H9 (cell line): ENCODE measurements around the gene SNRNP25. TPM values are rescaled to one million over a fixed set of nuclear protein-coding genes. Genes with fewer than 3 reads are reported as not detected.

Experiments
- DNase-seq: peaks from one replicate; pipeline ENCODE4 v3.0.0-alpha.2; 2017
- H2AFZ ChIP-seq: one replicate; pipeline ENCODE4 v1.6.1; 2013; ENCODE audit warnings: mild to moderate bottlenecking, low read length, control low read depth, moderate library complexity
- H2AK5ac ChIP-seq: 2 replicates; pipeline ENCODE4 v1.6.1; 2013; ENCODE audit warnings: low read length, control low read depth, mixed read lengths; ENCODE audit not compliant: insufficient read length
- H2BK120ac ChIP-seq: one replicate; pipeline ENCODE4 v1.6.1; 2013; ENCODE audit warnings: low read depth, mild to moderate bottlenecking, low read length, control low read depth, inconsistent platforms; ENCODE audit not compliant: poor library complexity, severe bottlenecking
- H2BK12ac ChIP-seq: 2 replicates; pipeline ENCODE4 v1.6.1; 2013; ENCODE audit warnings: low read length, control low read depth, mixed read lengths, low read depth; ENCODE audit not compliant: insufficient read length
- H2BK15ac ChIP-seq: 2 replicates; pipeline ENCODE4 v1.6.1; 2013; ENCODE audit warnings: low read depth, low read length, control low read depth
- H2BK20ac ChIP-seq: one replicate; pipeline ENCODE4 v1.6.1; 2013; ENCODE audit warnings: low read depth, mild to moderate bottlenecking, low read length, control low read depth, inconsistent platforms; ENCODE audit not compliant: poor library complexity, severe bottlenecking
- H2BK5ac ChIP-seq: 2 replicates; pipeline ENCODE4 v1.6.1; 2013; ENCODE audit warnings: low read length, control low read depth, mixed read lengths; ENCODE audit not compliant: insufficient read length
- H3K14ac ChIP-seq: 2 replicates; pipeline ENCODE4 v1.6.1; 2013; ENCODE audit warnings: low read length, control low read depth; ENCODE audit not compliant: insufficient read depth
- H3K18ac ChIP-seq: 2 replicates; pipeline ENCODE4 v1.6.1; 2013; ENCODE audit warnings: low read depth, mild to moderate bottlenecking, mixed read lengths, low read length, control low read depth; ENCODE audit not compliant: insufficient read length
- H3K23ac ChIP-seq: 2 replicates; pipeline ENCODE4 v1.6.1; 2013; ENCODE audit warnings: low read length, control low read depth, mixed read lengths, low read depth; ENCODE audit not compliant: insufficient read length
- H3K23me2 ChIP-seq: 2 replicates; pipeline ENCODE4 v1.6.1; 2013; ENCODE audit warnings: low read depth, mild to moderate bottlenecking, mixed read lengths, low read length, control low read depth; ENCODE audit not compliant: insufficient read length, poor library complexity, severe bottlenecking
- H3K27ac ChIP-seq: 2 replicates; pipeline ENCODE4 v1.5.1; 2013; ENCODE audit warnings: low read length, control low read depth, mixed read lengths, low read depth; ENCODE audit not compliant: insufficient read length
- H3K27me3 ChIP-seq: 2 replicates; pipeline ENCODE4 v1.6.1; 2013; ENCODE audit warnings: low read length, control low read depth, inconsistent platforms; ENCODE audit not compliant: insufficient read depth
- H3K4ac ChIP-seq: 2 replicates; pipeline ENCODE4 v1.6.1; 2013; ENCODE audit warnings: low read depth, mild to moderate bottlenecking, control low read depth, inconsistent platforms, low read length, moderate library complexity
- H3K4me1 ChIP-seq: 2 replicates; pipeline ENCODE4 v1.6.1; 2013; ENCODE audit warnings: low read length, control low read depth, inconsistent platforms; ENCODE audit not compliant: insufficient read depth
- H3K4me2 ChIP-seq: 2 replicates; pipeline ENCODE4 v1.6.1; 2013; ENCODE audit warnings: low read length, control low read depth, mixed read lengths; ENCODE audit not compliant: insufficient read length, insufficient read depth
- H3K56ac ChIP-seq: 2 replicates; pipeline ENCODE4 v1.6.1; 2013; ENCODE audit warnings: low read depth, mild to moderate bottlenecking, mixed read lengths, low read length, control low read depth; ENCODE audit not compliant: insufficient read length
- H3K79me1 ChIP-seq: 2 replicates; pipeline ENCODE4 v1.6.1; 2013; ENCODE audit warnings: low read depth, mild to moderate bottlenecking, moderate library complexity, low read length, control low read depth, inconsistent platforms; ENCODE audit not compliant: insufficient read depth, poor library complexity, severe bottlenecking
- H3K79me2 ChIP-seq: 2 replicates; pipeline ENCODE4 v1.6.1; 2013; ENCODE audit warnings: low read length, control low read depth, inconsistent platforms; ENCODE audit not compliant: insufficient read depth
- H3K9ac ChIP-seq: 2 replicates; pipeline ENCODE4 v1.6.1; 2013; ENCODE audit warnings: low read length, control low read depth, mixed read lengths; ENCODE audit not compliant: insufficient read length; ENCODE audit errors: extremely low read depth
- H3K9me3 ChIP-seq: one replicate; pipeline ENCODE4 v1.6.1; 2013; ENCODE audit warnings: low read depth, low read length, inconsistent platforms; ENCODE audit not compliant: control insufficient read depth
- H3T11ph ChIP-seq: one replicate; pipeline ENCODE4 v1.6.1; 2013; ENCODE audit warnings: mild to moderate bottlenecking, low read length, control low read depth, inconsistent platforms
- H4K20me1 ChIP-seq: one replicate; pipeline ENCODE4 v1.6.1; 2013; ENCODE audit not compliant: control insufficient read depth, insufficient read length, insufficient read depth
- H4K5ac ChIP-seq: 2 replicates; pipeline ENCODE4 v1.6.1; 2013; ENCODE audit warnings: low read depth, mild to moderate bottlenecking, mixed read lengths, low read length, control low read depth; ENCODE audit not compliant: insufficient read length
- H4K8ac ChIP-seq: replicated peaks from 2 replicates; pipeline ENCODE4 v1.6.1; 2013; ENCODE audit warnings: low read length, control low read depth, mixed read lengths, low read depth; ENCODE audit not compliant: insufficient read length
- H4K91ac ChIP-seq: 2 replicates; pipeline ENCODE4 v1.6.1; 2013; ENCODE audit warnings: low read depth, mild to moderate bottlenecking, moderate library complexity, mixed read lengths, low read length, control low read depth; ENCODE audit not compliant: insufficient read length
- H3K27ac Mint-ChIP-seq, 3 experiments: 2 replicates in 2 of 3; 3 replicates in 1 of 3; pipeline ENCODE4 v1.8.0; 2020 to 2021; ENCODE audit warnings: mixed read lengths in 3 of 3, mild to moderate bottlenecking in 1 of 3, moderate library complexity in 1 of 3
- H3K27me3 Mint-ChIP-seq: 2 replicates; pipeline ENCODE4 v1.8.0; 2021; ENCODE audit warnings: low read depth, mild to moderate bottlenecking, moderate library complexity, mixed read lengths
- H3K36me3 Mint-ChIP-seq, 3 experiments: 2 replicates in 2 of 3; 3 replicates in 1 of 3; pipeline ENCODE4 v1.8.0; 2020 to 2021; ENCODE audit warnings: low read depth in 3 of 3, mixed read lengths in 3 of 3; ENCODE audit not compliant: insufficient read depth in 1 of 3
- H3K4me1 Mint-ChIP-seq, 2 experiments: 2 replicates each; pipeline ENCODE4 v1.8.0; 2020; ENCODE audit warnings: mixed read lengths in 2 of 2
- H3K4me3 Mint-ChIP-seq, 2 experiments: 2 replicates in 1 of 2; 3 replicates in 1 of 2; pipeline ENCODE4 v1.8.0; 2020 to 2021; ENCODE audit warnings: mild to moderate bottlenecking in 2 of 2, mixed read lengths in 2 of 2, moderate library complexity in 1 of 2
- H3K9me3 Mint-ChIP-seq, 2 experiments: 2 replicates in 1 of 2; 3 replicates in 1 of 2; pipeline ENCODE4 v1.8.0; 2020; ENCODE audit warnings: mild to moderate bottlenecking in 2 of 2, mixed read lengths in 2 of 2, moderate library complexity in 1 of 2
- CTCF ChIP-seq: fragments of 200-600 bp; sonication (generic); conservative IDR thresholded peaks from 3 replicates; pipeline ENCODE4 v1.8.0; 2021; ENCODE audit warnings: antibody characterized with exemption, mild to moderate bottlenecking
- WGBS: extraction: QIAGEN DNeasy Blood & Tissue Kit; methylation state at CpG from one replicate; pipeline ENCODE4 v1.1.7; 2013; ENCODE audit warnings: missing lambda C conversion rate, low lambda C conversion rate, mixed read lengths; ENCODE audit not compliant: insufficient read length; ENCODE audit errors: extremely low coverage; 5-methylcytosine and 5-hydroxymethylcytosine counted together
- total RNA-seq: library from RNA; stranded (reverse); gene quantifications from 2 replicates; pipeline ENCODE4 v1.2.1, GENCODE V29; 2021

SNRNP25 gene
- total RNA-seq, 1 experiment from 2014 or later = 78.5 TPM

- H3K4me1 Mint-ChIP-seq = peaks cover 3 to 4% of the 10 kb centered on the region in 2 experiments; a peak in 3 of 4 replicates
- H3K27me3 ChIP-seq = no peaks in the 10 kb centered on the region
- H2BK12ac ChIP-seq = no peak overlapping the region
- H2BK5ac ChIP-seq = no peak overlapping the region
- H3K14ac ChIP-seq = no peak overlapping the region
- no peaks in the 10 kb centered on the region for H3K23me2 ChIP-seq
- no CpG with 5 or more reads among the region's 32 CpGs for WGBS
- H3K9ac ChIP-seq = no peak overlapping the region
- no peaks in the 10 kb centered on the region for H3K9me3 ChIP-seq
- no peak overlapping the region for H3K23ac ChIP-seq
- no peak overlapping the region for H3K18ac ChIP-seq
- no peak overlapping the region for H3K4me2 ChIP-seq
- H4K8ac ChIP-seq = no peak overlapping the region
- no peak overlapping the region for H4K91ac ChIP-seq
- H3K4me1 ChIP-seq = no peaks in the 10 kb centered on the region
- no peaks in the 10 kb centered on the region for H3K79me2 ChIP-seq
- DNase-seq = no peak
- H3K79me1 ChIP-seq = no peaks in the 10 kb centered on the region
- H4K20me1 ChIP-seq = no peaks in the 10 kb centered on the region
- H3K4ac ChIP-seq = no peak overlapping the region
- no peaks in the 10 kb centered on the region for H3K9me3 Mint-ChIP-seq
- H3K27ac Mint-ChIP-seq = no peak overlapping the region
- H3K36me3 Mint-ChIP-seq = peaks cover 20 to 54% (median 50%) of the 10 kb centered on the region in 3 experiments; a peak in 6 of 7 replicates
- no peak overlapping the region for H3T11ph ChIP-seq
- H2AK5ac ChIP-seq = no peak overlapping the region
- H3K56ac ChIP-seq = no peak overlapping the region
- H2BK20ac ChIP-seq = no peak overlapping the region
- no peak overlapping the region for H4K5ac ChIP-seq
- no peak overlapping the region for H2AFZ ChIP-seq
- no peak overlapping the region for H3K4me3 Mint-ChIP-seq
- H2BK120ac ChIP-seq = no peak overlapping the region
- no peak overlapping the region for H3K27ac ChIP-seq
- no peak overlapping the region for H2BK15ac ChIP-seq
- peaks cover 1% of the 10 kb centered on the region; the same call in 1 of the 2 replicates for H3K27me3 Mint-ChIP-seq
- no peak for TF ChIP-seq CTCF
Measured at GRCh38 chr16:61879-62281, 8.3 kb downstream of the SNRNP25 start.
